Measurements from ENCODE around the gene LYAR. TPM values are rescaled to one million over a fixed set of nuclear protein-coding genes. Genes with fewer than 3 reads are reported as not detected.

Gene LYAR
- total RNA-seq, 1 experiment from 2014 or later, result 49.3 TPM

GRCh38 chr4:4317496-4318232, 27.7 kb upstream of the LYAR start:
- H3K27ac ChIP-seq (ENCODE audit: low read depth, low read length, poor library complexity, severe bottlenecking), result no peak overlapping the region
- POLR2A ChIA-PET (ENCODE audit: low non-redundant PET), result no interaction called here
- CTCF ChIA-PET, result no interaction called here
- no peak for DNase-seq (ENCODE audit: low spot score)
- no peaks in the 10 kb centered on the region for H3K36me3 ChIP-seq (ENCODE audit: insufficient read depth, low read length, poor library complexity, severe bottlenecking)
- H3K27me3 ChIP-seq (replicated peaks; ENCODE audit: insufficient read depth, low read depth, low read length, poor library complexity), result no peaks in the 10 kb centered on the region
- H3K4me1 ChIP-seq (ENCODE audit: insufficient read depth, low read length, poor library complexity, severe bottlenecking), result no peaks in the 10 kb centered on the region
- intact Hi-C loops (cut with micrococcal nuclease; ENCODE audit: unreplicated experiment), result no loop called here
- TF ChIP-seq CTCF (conservative IDR thresholded peaks at IDR 0.05; ENCODE audit: low read depth, low read length), result no peak
- TF ChIP-seq EZH2 (IDR thresholded peaks at IDR 0.05; ENCODE audit: borderline replicate concordance, low read depth, low read length, poor library complexity, severe bottlenecking), result no peak
- no peak overlapping the region for H3K4me3 ChIP-seq (ENCODE audit: low read depth, low read length, poor library complexity, severe bottlenecking)
- no peaks in the 10 kb centered on the region for H3K9me3 ChIP-seq (ENCODE audit: low read depth, low read length, poor library complexity, severe bottlenecking)
- BruUV-seq (replicated peaks), result no TSS peak

GRCh38 chr4:4316150-4316495, 26.2 kb upstream of the LYAR start:
- ChIA-PET POLR2A (ENCODE audit: low non-redundant PET) (no interaction called here), CTCF (no interaction called here)
- no TSS peak for BruUV-seq (replicated peaks)
- no peak for DNase-seq (ENCODE audit: low spot score)
- no peaks in the 10 kb centered on the region for H3K4me1 ChIP-seq (ENCODE audit: insufficient read depth, low read length, poor library complexity, severe bottlenecking)
- H3K27ac ChIP-seq (ENCODE audit: low read depth, low read length, poor library complexity, severe bottlenecking), result no peak overlapping the region
- no peaks in the 10 kb centered on the region for H3K9me3 ChIP-seq (ENCODE audit: low read depth, low read length, poor library complexity, severe bottlenecking)
- H3K36me3 ChIP-seq (ENCODE audit: insufficient read depth, low read length, poor library complexity, severe bottlenecking), result no peaks in the 10 kb centered on the region
- intact Hi-C loops (cut with micrococcal nuclease; ENCODE audit: unreplicated experiment), result no loop called here
- H3K27me3 ChIP-seq (replicated peaks; ENCODE audit: insufficient read depth, low read depth, low read length, poor library complexity), result no peaks in the 10 kb centered on the region
- H3K4me3 ChIP-seq (ENCODE audit: low read depth, low read length, poor library complexity, severe bottlenecking), result no peak overlapping the region
- TF ChIP-seq CTCF (conservative IDR thresholded peaks at IDR 0.05; ENCODE audit: low read depth, low read length) (no peak), EZH2 (IDR thresholded peaks at IDR 0.05; ENCODE audit: borderline replicate concordance, low read depth, low read length, poor library complexity, severe bottlenecking) (no peak)

- Histone ChIP-seq H3K27me3 (replicated peaks; ENCODE audit: insufficient read depth, low read depth, low read length, poor library complexity) (no peaks in the 10 kb centered on the region), H3K4me1 (ENCODE audit: insufficient read depth, low read length, poor library complexity, severe bottlenecking) (no peaks in the 10 kb centered on the region), H3K36me3 (ENCODE audit: insufficient read depth, low read length, poor library complexity, severe bottlenecking) (no peaks in the 10 kb centered on the region), H3K9me3 (ENCODE audit: low read depth, low read length, poor library complexity, severe bottlenecking) (no peaks in the 10 kb centered on the region), H3K27ac (ENCODE audit: low read depth, low read length, poor library complexity, severe bottlenecking) (no peak overlapping the region), H3K4me3 (ENCODE audit: low read depth, low read length, poor library complexity, severe bottlenecking) (no peak overlapping the region)
- BruUV-seq (replicated peaks), result no TSS peak
- ChIA-PET CTCF (no interaction called here), POLR2A (ENCODE audit: low non-redundant PET) (no interaction called here)
- intact Hi-C loops (cut with micrococcal nuclease; ENCODE audit: unreplicated experiment), result no loop called here
- no peak for TF ChIP-seq CTCF (conservative IDR thresholded peaks at IDR 0.05; ENCODE audit: low read depth, low read length)
- no peak for TF ChIP-seq EZH2 (IDR thresholded peaks at IDR 0.05; ENCODE audit: borderline replicate concordance, low read depth, low read length, poor library complexity, severe bottlenecking)
- no peak for DNase-seq (ENCODE audit: low spot score)
Observed at GRCh38 chr4:4315461-4316149, 25.7 kb upstream of the LYAR start.

Measured in A673 (cell line).